ENCODE data around the gene FAF1. TPM values are rescaled to one million over a fixed set of nuclear protein-coding genes. Genes with fewer than 3 reads are reported as not detected.
A peak's percentile ranks its signal among the peaks of the same experiment; 100 is the strongest.

The FAF1 gene
- total RNA-seq, 2 experiments from 2014 or later, result 42.3 to 114 TPM

- Histone ChIP-seq H3K9me3 (ENCODE audit: low read length) (no peaks in the 10 kb centered on the region), H3K27ac (ENCODE audit: low read depth, low read length, poor library complexity, severe bottlenecking) (no peak overlapping the region), H3K36me3 (ENCODE audit: insufficient read depth, low read length) (no peaks in the 10 kb centered on the region), H2AFZ (ENCODE audit: low read length) (no peak overlapping the region), H3K4me2 (ENCODE audit: low read length) (no peak overlapping the region), H3K4me1 (ENCODE audit: insufficient read depth, low read length, poor library complexity, severe bottlenecking) (no peaks in the 10 kb centered on the region), H3K9me2 (ENCODE audit: insufficient read depth, low read length) (no peaks in the 10 kb centered on the region), H3K4me3 (ENCODE audit: low read depth, low read length, poor library complexity, severe bottlenecking) (no peak overlapping the region), H3K79me2 (ENCODE audit: insufficient read depth, low read depth, low read length) (no peaks in the 10 kb centered on the region), H4K20me1 (ENCODE audit: insufficient read depth, low read length) (no peaks in the 10 kb centered on the region)
- POLR2A ChIA-PET, result interaction anchor here (0.8 kb wide), 1 partner anchor 14 kb away, joined by 4 read pairs; no protein-coding TSS in a partner anchor
- CTCF ChIA-PET (ENCODE audit: unreplicated experiment), result no interaction called here
- intact Hi-C loops (cut with micrococcal nuclease; ENCODE audit: unreplicated experiment), result no loop called here
- BruUV-seq (replicated peaks), result no TSS peak
- no peak for TF ChIP-seq EZH2phosphoT487 (IDR thresholded peaks at IDR 0.05; ENCODE audit: borderline replicate concordance, low read depth, low read length)
- 0 out of 2 replicates have a peak, but pooled peaks have one; percentile 30 for TF ChIP-seq CTCF (conservative IDR thresholded peaks at IDR 0.05; ENCODE audit: low read length)
- DNase-seq (ENCODE audit: low spot score), result no peak
These were observed 26.6 kb upstream of the FAF1 start for GRCh38 chr1:50986653-50987052.

GRCh38 chr1:50985094-50985493, 25.0 kb upstream of the FAF1 start:
- Histone ChIP-seq H3K9me2 (ENCODE audit: insufficient read depth, low read length) (no peaks in the 10 kb centered on the region), H3K4me1 (ENCODE audit: insufficient read depth, low read length, poor library complexity, severe bottlenecking) (peaks cover under 1% of the 10 kb centered on the region), H3K27ac (ENCODE audit: low read depth, low read length, poor library complexity, severe bottlenecking) (no peak overlapping the region), H3K4me2 (ENCODE audit: low read length) (no peak overlapping the region), H3K36me3 (ENCODE audit: insufficient read depth, low read length) (no peaks in the 10 kb centered on the region), H3K9me3 (ENCODE audit: low read length) (no peaks in the 10 kb centered on the region), H3K4me3 (ENCODE audit: low read depth, low read length, poor library complexity, severe bottlenecking) (no peak overlapping the region), H3K79me2 (ENCODE audit: insufficient read depth, low read depth, low read length) (no peaks in the 10 kb centered on the region; the same call in 1 of the 2 replicates), H4K20me1 (ENCODE audit: insufficient read depth, low read length) (no peaks in the 10 kb centered on the region), H2AFZ (ENCODE audit: low read length) (no peak overlapping the region)
- TF ChIP-seq EZH2phosphoT487 (IDR thresholded peaks at IDR 0.05; ENCODE audit: borderline replicate concordance, low read depth, low read length), result no peak
- TF ChIP-seq CTCF (conservative IDR thresholded peaks at IDR 0.05; ENCODE audit: low read length), result no peak
- no peak for DNase-seq (ENCODE audit: low spot score)
- intact Hi-C loops (cut with micrococcal nuclease; ENCODE audit: unreplicated experiment), result no loop called here
- BruUV-seq (replicated peaks), result no TSS peak
- ChIA-PET CTCF (ENCODE audit: unreplicated experiment) (no interaction called here), POLR2A (interaction anchor here (1.2 kb wide), 1 partner anchor 11 kb away, joined by 4 read pairs; no protein-coding TSS in a partner anchor)

- Histone ChIP-seq H3K27ac (ENCODE audit: low read depth, low read length, poor library complexity, severe bottlenecking) (no peak overlapping the region), H3K79me2 (ENCODE audit: insufficient read depth, low read depth, low read length) (no peaks in the 10 kb centered on the region; the same call in 1 of the 2 replicates)
- TF ChIP-seq EZH2phosphoT487 (IDR thresholded peaks at IDR 0.05; ENCODE audit: borderline replicate concordance, low read depth, low read length), result no peak
- no peak for TF ChIP-seq CTCF (conservative IDR thresholded peaks at IDR 0.05; ENCODE audit: low read length)
These were observed 23.2 kb upstream of the FAF1 start for GRCh38 chr1:50983219-50983802.

More at GRCh38 chr1:50983219-50983802, 23.2 kb upstream of the FAF1 start:
- no TSS peak for BruUV-seq (replicated peaks)
- Histone ChIP-seq H3K4me1 (ENCODE audit: insufficient read depth, low read length, poor library complexity, severe bottlenecking) (peaks cover 13% of the 10 kb centered on the region), H3K9me2 (ENCODE audit: insufficient read depth, low read length) (no peaks in the 10 kb centered on the region), H3K4me2 (ENCODE audit: low read length) (no peak overlapping the region), H2AFZ (ENCODE audit: low read length) (no peak overlapping the region), H4K20me1 (ENCODE audit: insufficient read depth, low read length) (no peaks in the 10 kb centered on the region), H3K36me3 (ENCODE audit: insufficient read depth, low read length) (no peaks in the 10 kb centered on the region), H3K4me3 (ENCODE audit: low read depth, low read length, poor library complexity, severe bottlenecking) (no peak overlapping the region), H3K9me3 (ENCODE audit: low read length) (no peaks in the 10 kb centered on the region)
- DNase-seq (ENCODE audit: low spot score), result no peak
- intact Hi-C loops (cut with micrococcal nuclease; ENCODE audit: unreplicated experiment), result no loop called here
- ChIA-PET POLR2A (no interaction called here), CTCF (ENCODE audit: unreplicated experiment) (no interaction called here)

Data from OCI-LY7 (cell line).